ENCODE measurements around the gene KIF26A.

Gene KIF26A

GRCh38 chr14:104117341-104118005 is 20.9 kb upstream of the KIF26A start:
- no peaks in the 10 kb centered on the region for H3K36me3 ChIP-seq (ENCODE audit: control insufficient read depth, insufficient read depth, low read length)
- H3K9me3 ChIP-seq (ENCODE audit: control insufficient read depth, insufficient read depth, low read length), result no peaks in the 10 kb centered on the region
- peaks cover 28% of the 10 kb centered on the region for H3K27me3 ChIP-seq (ENCODE audit: control insufficient read depth, insufficient read depth, low read length)
- H3K4me3 ChIP-seq (ENCODE audit: low read depth, low read length), result peak overlapping the region; percentile 41
- no peaks in the 10 kb centered on the region for H3K4me1 ChIP-seq (ENCODE audit: control insufficient read depth, insufficient read depth, low read length)
- no peak overlapping the region for H3K9ac ChIP-seq (ENCODE audit: low read depth, low read length)

GRCh38 chr14:104118006-104118844 is 20.2 kb upstream of the KIF26A start:
- no peaks in the 10 kb centered on the region for H3K36me3 ChIP-seq (ENCODE audit: control insufficient read depth, insufficient read depth, low read length)
- H3K27me3 ChIP-seq (ENCODE audit: control insufficient read depth, insufficient read depth, low read length), result peaks cover 28% of the 10 kb centered on the region
- H3K4me1 ChIP-seq (ENCODE audit: control insufficient read depth, insufficient read depth, low read length), result no peaks in the 10 kb centered on the region
- no peak overlapping the region for H3K9ac ChIP-seq (ENCODE audit: low read depth, low read length)
- no peak overlapping the region for H3K4me3 ChIP-seq (ENCODE audit: low read depth, low read length)
- no peaks in the 10 kb centered on the region for H3K9me3 ChIP-seq (ENCODE audit: control insufficient read depth, insufficient read depth, low read length)

GRCh38 chr14:104119119-104119487 is 19.3 kb upstream of the KIF26A start:
- Histone ChIP-seq H3K4me3 (ENCODE audit: low read depth, low read length) (no peak overlapping the region), H3K36me3 (ENCODE audit: control insufficient read depth, insufficient read depth, low read length) (no peaks in the 10 kb centered on the region), H3K4me1 (ENCODE audit: control insufficient read depth, insufficient read depth, low read length) (no peaks in the 10 kb centered on the region), H3K27me3 (ENCODE audit: control insufficient read depth, insufficient read depth, low read length) (peaks cover 28% of the 10 kb centered on the region), H3K9me3 (ENCODE audit: control insufficient read depth, insufficient read depth, low read length) (no peaks in the 10 kb centered on the region), H3K9ac (ENCODE audit: low read depth, low read length) (no peak overlapping the region)

GRCh38 chr14:104119488-104120251 is 18.7 kb upstream of the KIF26A start:
- Histone ChIP-seq H3K9me3 (ENCODE audit: control insufficient read depth, insufficient read depth, low read length) (no peaks in the 10 kb centered on the region), H3K9ac (ENCODE audit: low read depth, low read length) (no peak overlapping the region), H3K4me3 (ENCODE audit: low read depth, low read length) (no peak overlapping the region), H3K4me1 (ENCODE audit: control insufficient read depth, insufficient read depth, low read length) (no peaks in the 10 kb centered on the region), H3K27me3 (ENCODE audit: control insufficient read depth, insufficient read depth, low read length) (peaks cover 28% of the 10 kb centered on the region), H3K36me3 (ENCODE audit: control insufficient read depth, insufficient read depth, low read length) (no peaks in the 10 kb centered on the region)

- Histone ChIP-seq H3K9me3 (ENCODE audit: control insufficient read depth, insufficient read depth, low read length) (no peaks in the 10 kb centered on the region), H3K4me3 (ENCODE audit: low read depth, low read length) (no peak overlapping the region), H3K36me3 (ENCODE audit: control insufficient read depth, insufficient read depth, low read length) (no peaks in the 10 kb centered on the region), H3K4me1 (ENCODE audit: control insufficient read depth, insufficient read depth, low read length) (no peaks in the 10 kb centered on the region), H3K27me3 (ENCODE audit: control insufficient read depth, insufficient read depth, low read length) (peaks cover 28% of the 10 kb centered on the region), H3K9ac (ENCODE audit: low read depth, low read length) (no peak overlapping the region)
Observed at GRCh38 chr14:104120281-104120741, 18.1 kb upstream of the KIF26A start.

- no peaks in the 10 kb centered on the region for H3K36me3 ChIP-seq (ENCODE audit: control insufficient read depth, insufficient read depth, low read length)
- no peaks in the 10 kb centered on the region for H3K9me3 ChIP-seq (ENCODE audit: control insufficient read depth, insufficient read depth, low read length)
- H3K27me3 ChIP-seq (ENCODE audit: control insufficient read depth, insufficient read depth, low read length), result peaks cover 23% of the 10 kb centered on the region
- H3K4me3 ChIP-seq (ENCODE audit: low read depth, low read length), result no peak overlapping the region
- no peaks in the 10 kb centered on the region for H3K4me1 ChIP-seq (ENCODE audit: control insufficient read depth, insufficient read depth, low read length)
- H3K9ac ChIP-seq (ENCODE audit: low read depth, low read length), result no peak overlapping the region
Observed at GRCh38 chr14:104121142-104121541, 17.2 kb upstream of the KIF26A start.

GRCh38 chr14:104123879-104124278 is 14.5 kb upstream of the KIF26A start:
- Histone ChIP-seq H3K36me3 (ENCODE audit: control insufficient read depth, insufficient read depth, low read length) (no peaks in the 10 kb centered on the region), H3K4me1 (ENCODE audit: control insufficient read depth, insufficient read depth, low read length) (no peaks in the 10 kb centered on the region), H3K9ac (ENCODE audit: low read depth, low read length) (no peak overlapping the region), H3K4me3 (ENCODE audit: low read depth, low read length) (no peak overlapping the region), H3K9me3 (ENCODE audit: control insufficient read depth, insufficient read depth, low read length) (no peaks in the 10 kb centered on the region), H3K27me3 (ENCODE audit: control insufficient read depth, insufficient read depth, low read length) (peaks cover 6% of the 10 kb centered on the region)

GRCh38 chr14:104125011-104125410 is 13.4 kb upstream of the KIF26A start:
- Histone ChIP-seq H3K9ac (ENCODE audit: low read depth, low read length) (no peak overlapping the region), H3K36me3 (ENCODE audit: control insufficient read depth, insufficient read depth, low read length) (no peaks in the 10 kb centered on the region), H3K4me1 (ENCODE audit: control insufficient read depth, insufficient read depth, low read length) (no peaks in the 10 kb centered on the region), H3K27me3 (ENCODE audit: control insufficient read depth, insufficient read depth, low read length) (no peaks in the 10 kb centered on the region), H3K4me3 (ENCODE audit: low read depth, low read length) (no peak overlapping the region), H3K9me3 (ENCODE audit: control insufficient read depth, insufficient read depth, low read length) (no peaks in the 10 kb centered on the region)

GRCh38 chr14:104126753-104127152 is 11.6 kb upstream of the KIF26A start:
- Histone ChIP-seq H3K9me3 (ENCODE audit: control insufficient read depth, insufficient read depth, low read length) (no peaks in the 10 kb centered on the region), H3K4me1 (ENCODE audit: control insufficient read depth, insufficient read depth, low read length) (no peaks in the 10 kb centered on the region), H3K27me3 (ENCODE audit: control insufficient read depth, insufficient read depth, low read length) (no peaks in the 10 kb centered on the region), H3K9ac (ENCODE audit: low read depth, low read length) (no peak overlapping the region), H3K4me3 (ENCODE audit: low read depth, low read length) (no peak overlapping the region), H3K36me3 (ENCODE audit: control insufficient read depth, insufficient read depth, low read length) (no peaks in the 10 kb centered on the region)

GRCh38 chr14:104128981-104129380 is 9.4 kb upstream of the KIF26A start:
- H3K36me3 ChIP-seq (ENCODE audit: control insufficient read depth, insufficient read depth, low read length), result no peaks in the 10 kb centered on the region
- H3K9ac ChIP-seq (ENCODE audit: low read depth, low read length), result no peak overlapping the region
- H3K9me3 ChIP-seq (ENCODE audit: control insufficient read depth, insufficient read depth, low read length), result no peaks in the 10 kb centered on the region
- no peaks in the 10 kb centered on the region for H3K4me1 ChIP-seq (ENCODE audit: control insufficient read depth, insufficient read depth, low read length)
- no peaks in the 10 kb centered on the region for H3K27me3 ChIP-seq (ENCODE audit: control insufficient read depth, insufficient read depth, low read length)
- no peak overlapping the region for H3K4me3 ChIP-seq (ENCODE audit: low read depth, low read length)

GRCh38 chr14:104129556-104129955 is 8.8 kb upstream of the KIF26A start:
- H3K27me3 ChIP-seq (ENCODE audit: control insufficient read depth, insufficient read depth, low read length), result no peaks in the 10 kb centered on the region

More at GRCh38 chr14:104129556-104129955, 8.8 kb upstream of the KIF26A start:
- no peak overlapping the region for H3K4me3 ChIP-seq (ENCODE audit: low read depth, low read length)
- no peaks in the 10 kb centered on the region for H3K36me3 ChIP-seq (ENCODE audit: control insufficient read depth, insufficient read depth, low read length)
- no peaks in the 10 kb centered on the region for H3K4me1 ChIP-seq (ENCODE audit: control insufficient read depth, insufficient read depth, low read length)
- no peak overlapping the region for H3K9ac ChIP-seq (ENCODE audit: low read depth, low read length)
- H3K9me3 ChIP-seq (ENCODE audit: control insufficient read depth, insufficient read depth, low read length), result no peaks in the 10 kb centered on the region
